ENCODE results near the gene SNX3. TPM values are rescaled to one million over a fixed set of nuclear protein-coding genes. Genes with fewer than 3 reads are reported as not detected.
A peak's percentile ranks its signal among the peaks of the same experiment; 100 is the strongest.
"Not testable (repeated sequence)": the region's sequence is repeated elsewhere in the genome, so short reads cannot be mapped to it uniquely, and the experiment has no call there.

The SNX3 gene
- total and polyA plus RNA-seq, 12 donors = 108 to 269 (median 235) TPM

- Histone ChIP-seq H3K4me1 (peaks cover 4 to 85% (median 60%) of the 10 kb centered on the region in 9 donors), H3K36me3 (peaks cover 0 to 18% (median 0%) of the 10 kb centered on the region in 9 donors), H3K27ac (no peak overlapping the region), H3K4me3 (no peak overlapping the region), H3K9me3 (no peaks in the 10 kb centered on the region), H3K27me3 (no peaks in the 10 kb centered on the region)
- TF ChIP-seq, protein P1, sequence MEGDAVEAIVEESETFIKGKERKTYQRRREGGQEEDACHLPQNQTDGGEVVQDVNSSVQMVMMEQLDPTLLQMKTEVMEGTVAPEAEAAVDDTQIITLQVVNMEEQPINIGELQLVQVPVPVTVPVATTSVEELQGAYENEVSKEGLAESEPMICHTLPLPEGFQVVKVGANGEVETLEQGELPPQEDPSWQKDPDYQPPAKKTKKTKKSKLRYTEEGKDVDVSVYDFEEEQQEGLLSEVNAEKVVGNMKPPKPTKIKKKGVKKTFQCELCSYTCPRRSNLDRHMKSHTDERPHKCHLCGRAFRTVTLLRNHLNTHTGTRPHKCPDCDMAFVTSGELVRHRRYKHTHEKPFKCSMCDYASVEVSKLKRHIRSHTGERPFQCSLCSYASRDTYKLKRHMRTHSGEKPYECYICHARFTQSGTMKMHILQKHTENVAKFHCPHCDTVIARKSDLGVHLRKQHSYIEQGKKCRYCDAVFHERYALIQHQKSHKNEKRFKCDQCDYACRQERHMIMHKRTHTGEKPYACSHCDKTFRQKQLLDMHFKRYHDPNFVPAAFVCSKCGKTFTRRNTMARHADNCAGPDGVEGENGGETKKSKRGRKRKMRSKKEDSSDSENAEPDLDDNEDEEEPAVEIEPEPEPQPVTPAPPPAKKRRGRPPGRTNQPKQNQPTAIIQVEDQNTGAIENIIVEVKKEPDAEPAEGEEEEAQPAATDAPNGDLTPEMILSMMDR (IDR thresholded peaks at IDR 0.05) = no peak
- no peak for DNase-seq
- no peak for ATAC-seq
- WGBS, 2 donors = 74 to 81% methylated on average over 5 of the region's 5 CpGs
- intact Hi-C loops (cut with DNase I) = no loop called here
These were observed 8.8 kb downstream of the SNX3 start for GRCh38 chr6:108252055-108252454.

- no peak overlapping the region for H3K27ac ChIP-seq
- H3K9me3 ChIP-seq = no peaks in the 10 kb centered on the region
- no peak overlapping the region for H3K4me3 ChIP-seq
- peaks cover 0 to 10% (median 0%) of the 10 kb centered on the region in 9 donors for H3K36me3 ChIP-seq
- ATAC-seq (no peak), DNase-seq (no peak)
- intact Hi-C loops (cut with DNase I) = no loop called here
- peaks cover 4 to 79% (median 52%) of the 10 kb centered on the region in 9 donors for H3K4me1 ChIP-seq
- WGBS, 2 donors = 74 to 79% methylated on average over 2 of the region's 2 CpGs
- TF ChIP-seq, protein P1 (IDR thresholded peaks at IDR 0.05) = no peak
- H3K27me3 ChIP-seq = no peaks in the 10 kb centered on the region
These were observed 9.6 kb downstream of the SNX3 start for GRCh38 chr6:108251252-108251651.

GRCh38 chr6:108250240-108250866, 10.5 kb downstream of the SNX3 start:
- no peak for DNase-seq
- no peak for ATAC-seq
- 81 to 83% methylated on average over 2 of the region's 2 CpGs for WGBS, 2 donors
- Histone ChIP-seq H3K4me3 (no peak overlapping the region), H3K9me3 (peaks cover 0 to 6% (median 0%) of the 10 kb centered on the region in 11 donors), H3K4me1 (peaks cover 4 to 70% (median 45%) of the 10 kb centered on the region in 9 donors), H3K27me3 (no peaks in the 10 kb centered on the region), H3K27ac (no peak overlapping the region), H3K36me3 (peaks cover 0 to 12% (median 0%) of the 10 kb centered on the region in 9 donors)
- TF ChIP-seq, protein P1 (IDR thresholded peaks at IDR 0.05) = peak in 2 of 9 donors; percentile 9 to 13
- intact Hi-C loops (cut with DNase I) = no loop called here

DNA sequence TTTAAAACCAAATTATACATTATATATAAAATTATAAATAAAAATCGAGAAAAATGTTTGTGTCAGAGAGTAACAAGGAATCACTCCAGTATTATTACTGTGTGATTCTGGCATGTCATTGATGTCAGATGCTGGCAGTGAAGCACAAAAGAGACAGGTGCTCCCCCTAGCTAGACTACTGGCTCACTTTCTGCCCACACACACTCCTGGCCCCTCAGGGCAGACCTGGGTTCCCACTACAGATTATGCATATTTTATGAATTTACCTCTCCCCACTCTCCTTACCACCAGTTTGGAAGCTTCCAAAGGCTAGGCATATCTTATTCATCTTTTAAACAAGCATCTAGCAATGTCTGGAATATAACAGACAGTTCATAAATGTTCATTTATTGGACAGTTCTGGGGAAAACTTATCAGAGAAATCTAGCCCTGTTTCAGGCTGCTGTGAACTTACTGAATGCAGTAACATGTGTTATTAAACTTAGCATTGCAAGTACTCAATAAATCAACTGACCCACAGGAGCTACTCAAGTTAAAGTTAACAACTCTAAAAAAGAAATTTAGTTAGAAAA, 12.8 kb downstream of the SNX3 start:
- intact Hi-C loops (cut with DNase I) = loop anchor here in 1 of 10 donors (2.0 kb wide), 1 partner anchor 25 kb away; no protein-coding TSS in a partner anchor
- Histone ChIP-seq H3K4me1 (peaks cover 0 to 56% (median 30%) of the 10 kb centered on the region in 9 donors), H3K27ac (no peak overlapping the region), H3K27me3 (no peaks in the 10 kb centered on the region), H3K4me3 (no peak overlapping the region), H3K36me3 (peaks cover 0 to 24% (median 0%) of the 10 kb centered on the region in 9 donors), H3K9me3 (peaks cover 0 to 10% (median 0%) of the 10 kb centered on the region in 11 donors)
- DNase-seq = no peak
- ATAC-seq = no peak
- TF ChIP-seq, protein P1 (IDR thresholded peaks at IDR 0.05) = no peak
- 93 to 99% methylated on average over 1 of the region's 1 CpG for WGBS, 2 donors

GRCh38 chr6:108245095-108245494, 15.7 kb downstream of the SNX3 start:
- intact Hi-C loops (cut with DNase I); H3K4me3 ChIP-seq; DNase-seq; ATAC-seq; H3K27ac ChIP-seq; H3K27me3 ChIP-seq: not testable (repeated sequence)
- Histone ChIP-seq H3K4me1 (peaks cover 0 to 29% (median 6%) of the 10 kb centered on the region in 9 donors), H3K9me3 (peaks cover 0 to 16% (median 8%) of the 10 kb centered on the region in 11 donors), H3K36me3 (peaks cover 0 to 34% (median 3%) of the 10 kb centered on the region in 9 donors)
- WGBS, 2 donors = 97 to 99% methylated on average over 7 of the region's 7 CpGs

Measured in heart right ventricle (tissue), 16 donors.